ENCODE measurements around the gene ZW10.
"Not testable (repeated sequence)": the region's sequence is repeated elsewhere in the genome, so short reads cannot be mapped to it uniquely, and the experiment has no call there.

The ZW10 gene

GRCh38 chr11:113760241-113760640, 13.3 kb downstream of the ZW10 start:
- DNase-seq = no peak

DNA sequence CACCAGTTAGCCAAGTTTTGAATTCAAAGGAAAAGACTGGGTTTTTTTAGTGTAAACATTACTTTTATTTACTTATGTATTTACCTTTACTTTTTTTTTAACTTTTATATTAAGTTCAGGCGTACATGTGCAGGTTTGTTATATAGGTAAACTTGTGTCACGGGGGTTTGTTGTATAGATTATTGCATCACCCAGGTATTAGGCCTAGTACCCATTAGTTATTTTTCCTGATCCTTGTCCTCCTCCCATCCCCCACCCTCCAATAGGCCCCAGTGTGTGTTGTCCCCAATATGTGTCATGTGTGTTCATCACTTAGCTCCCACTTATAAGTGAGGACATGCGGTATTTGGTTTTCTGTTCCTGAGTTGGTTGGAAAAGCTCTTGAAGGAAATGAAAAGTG, 20.6 kb downstream of the ZW10 start:
- no peak for DNase-seq

DNA sequence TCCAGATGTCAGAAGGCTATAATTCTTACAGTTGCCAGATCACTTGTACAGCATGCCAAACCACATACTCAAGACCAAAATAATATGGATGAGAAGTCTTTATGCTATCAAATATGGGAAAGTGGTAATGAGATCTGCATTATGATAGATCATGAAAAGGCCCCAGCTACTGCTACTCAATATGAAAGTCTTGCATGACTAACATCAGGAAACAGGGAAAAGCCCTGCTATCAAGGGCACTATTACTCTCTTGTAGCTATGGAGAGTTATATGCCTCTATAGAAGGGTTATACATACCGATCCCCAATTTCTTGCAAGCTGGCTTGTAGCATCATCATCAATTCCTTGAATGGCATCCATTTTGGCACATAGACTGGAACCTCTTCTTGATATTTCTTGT, 37.2 kb downstream of the ZW10 start:
- DNase-seq = no peak

GRCh38 chr11:113732092-113732491, 41.4 kb downstream of the ZW10 start:
- no peak for DNase-seq

DNA sequence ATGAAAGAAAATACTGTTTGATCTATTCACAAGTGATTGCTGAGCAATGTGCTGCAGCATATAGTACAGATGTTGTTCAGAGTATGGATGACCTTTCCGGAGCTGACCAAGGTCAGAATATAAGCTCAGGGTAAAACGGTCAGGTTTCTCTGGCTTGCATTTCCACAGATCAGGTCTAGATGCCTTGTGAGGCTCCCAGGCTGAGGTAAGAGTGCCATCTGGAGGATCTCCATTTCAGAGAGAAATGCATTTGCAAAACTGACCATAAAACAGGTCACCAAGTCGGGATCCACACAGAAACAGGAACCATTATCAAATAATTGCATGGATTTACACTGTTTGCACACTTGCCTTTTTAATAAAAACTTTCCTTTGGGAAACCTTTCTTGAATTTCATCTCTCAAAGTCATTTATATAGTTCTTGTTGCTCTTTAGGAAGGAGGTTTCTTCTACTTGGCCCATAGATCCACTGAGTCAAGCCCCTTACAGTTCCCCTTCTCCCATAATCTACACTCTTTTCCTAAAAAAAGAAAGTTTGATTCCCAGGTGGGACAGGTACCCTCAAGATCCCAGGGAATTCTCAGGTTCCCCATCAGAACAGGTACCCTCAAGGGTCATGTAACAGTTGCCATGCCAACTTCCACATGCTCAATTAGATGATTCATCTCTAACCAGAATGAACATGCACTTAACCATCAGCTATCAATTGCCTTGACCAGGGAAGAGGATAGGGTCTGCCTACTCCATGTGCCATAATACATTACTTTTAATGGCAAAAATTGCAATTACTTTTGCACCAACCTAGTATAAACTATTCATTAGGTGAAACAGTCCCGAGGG, 42.4 kb downstream of the ZW10 start:
- DNase-seq = peak; percentile 52

DNA sequence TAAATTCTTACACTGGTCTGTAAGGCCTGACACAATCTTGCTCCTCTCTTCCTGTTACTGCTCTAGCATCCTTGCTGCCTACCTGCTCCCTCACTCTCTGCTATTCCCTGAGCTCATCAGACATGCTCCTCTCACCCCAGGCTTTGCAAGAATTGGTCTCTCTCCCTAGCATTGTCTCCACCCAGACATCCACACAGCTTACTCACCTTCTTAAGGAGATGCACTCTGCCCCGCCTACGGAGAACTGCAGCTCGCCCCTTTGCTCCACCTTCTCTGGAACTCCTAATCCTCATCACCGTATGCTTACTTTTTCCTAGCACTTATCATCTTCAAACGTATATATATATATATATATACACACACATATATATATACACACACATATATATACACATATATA, 44.0 kb downstream of the ZW10 start:
- no peak for DNase-seq

GRCh38 chr11:113728814-113729213, 44.7 kb downstream of the ZW10 start:
- DNase-seq = no peak

DNA sequence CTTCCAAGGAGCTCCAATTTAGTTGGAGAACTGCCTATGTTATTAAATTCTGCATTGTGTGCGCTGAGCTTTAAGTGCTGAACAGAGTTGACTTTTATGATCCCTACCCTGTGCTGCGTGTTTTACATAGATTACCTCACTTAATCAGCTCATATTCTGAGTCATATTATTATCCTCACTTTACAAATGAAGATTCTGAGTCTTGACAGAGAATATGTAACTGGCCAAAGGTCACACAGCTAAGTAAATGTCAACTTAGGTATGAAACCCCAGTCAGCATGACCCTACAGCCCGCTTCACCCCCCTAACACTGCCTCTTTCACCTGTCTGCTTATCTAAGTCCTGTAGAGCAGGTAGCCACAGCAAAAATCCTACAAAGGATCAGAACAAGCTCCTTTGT, 47.6 kb downstream of the ZW10 start:
- no peak for DNase-seq

DNA sequence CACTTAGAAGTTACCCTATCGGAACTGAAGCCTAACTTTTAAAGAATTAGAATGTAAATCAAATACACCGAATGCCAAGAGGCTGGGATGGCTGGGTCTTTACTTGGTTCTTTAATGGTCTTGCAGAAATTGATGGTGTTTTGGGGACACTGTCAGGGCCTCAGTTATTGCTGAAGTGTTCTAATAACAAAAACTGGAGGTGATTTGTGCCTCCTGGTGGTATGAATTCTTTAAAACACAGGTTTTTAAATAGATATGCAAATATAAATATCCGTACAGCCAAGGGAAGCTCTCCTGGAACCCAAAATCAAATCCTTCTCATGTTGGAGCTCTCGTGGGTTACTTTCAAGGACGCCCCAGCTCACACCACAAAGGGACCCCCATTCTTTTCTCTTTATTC, 48.1 kb downstream of the ZW10 start:
- no peak for DNase-seq

DNA sequence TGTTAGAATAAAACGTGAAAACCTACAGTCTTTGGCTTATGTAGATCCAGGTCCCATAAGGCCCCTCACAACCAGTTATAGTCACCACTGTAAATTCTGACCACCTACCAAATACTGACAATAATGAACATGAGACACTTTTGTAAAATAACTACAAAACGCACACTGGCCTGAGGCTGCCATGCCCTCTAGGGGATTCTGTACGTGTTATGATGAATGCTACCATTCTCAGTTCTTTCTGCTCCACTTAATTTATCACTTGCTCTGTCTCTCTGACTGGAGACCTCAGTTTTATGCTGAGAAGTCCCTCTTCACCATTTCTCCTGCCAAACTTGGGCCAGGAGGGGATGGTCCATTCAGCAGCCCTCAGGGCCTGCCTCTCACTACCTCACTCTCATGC, 48.7 kb downstream of the ZW10 start:
- no peak for DNase-seq

DNA sequence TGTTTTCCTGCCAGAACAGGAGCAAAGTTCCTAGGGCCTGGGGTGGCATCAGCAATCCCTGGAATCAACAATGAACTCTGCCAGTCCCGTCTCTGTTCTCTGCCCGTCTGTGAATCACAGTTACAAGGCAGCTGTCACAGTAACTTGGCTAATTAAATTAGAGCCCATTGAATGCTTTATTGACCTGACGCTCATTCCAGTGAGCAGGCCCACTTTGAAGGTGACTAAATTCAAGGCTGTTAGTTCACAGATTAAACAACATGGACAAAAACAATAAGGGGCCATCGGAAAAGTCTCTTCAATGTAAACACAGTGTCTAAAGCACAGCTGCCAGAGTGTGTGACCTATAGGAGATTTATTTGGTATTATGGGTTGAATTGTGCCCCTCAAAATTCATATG, 49.7 kb downstream of the ZW10 start:
- DNase-seq = peak; percentile 44

GRCh38 chr11:113722934-113723333, 50.6 kb downstream of the ZW10 start:
- no peak for DNase-seq

GRCh38 chr11:113722221-113722620, 51.3 kb downstream of the ZW10 start:
- no peak for DNase-seq

DNA sequence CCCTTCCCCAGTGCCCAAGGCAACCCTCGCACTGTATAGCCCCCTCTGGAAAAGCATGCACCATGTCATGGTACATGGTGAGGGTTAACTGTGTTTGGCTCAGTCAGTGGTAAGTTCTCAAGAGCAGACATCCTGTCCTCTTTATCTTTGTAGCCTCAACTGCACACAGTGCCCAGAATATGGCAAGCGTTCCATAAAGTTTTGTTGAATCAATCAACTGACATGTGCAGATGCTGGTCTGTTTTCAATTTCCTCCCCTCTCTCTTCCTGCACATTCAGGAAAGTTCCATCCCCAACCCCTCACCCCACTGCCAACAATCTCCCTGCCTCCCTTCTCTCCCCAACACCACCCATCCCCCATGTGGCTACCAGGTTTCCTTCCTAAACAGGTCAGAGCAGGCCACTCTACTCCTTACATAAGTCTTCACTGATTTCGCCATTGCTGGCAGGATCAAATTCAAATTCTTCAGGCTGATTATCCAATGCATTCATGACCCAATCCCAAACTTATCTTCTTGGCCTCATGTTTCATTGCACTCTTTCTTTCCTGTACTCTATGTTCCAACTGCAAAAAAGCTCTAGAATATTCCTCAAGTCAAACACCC, 51.9 kb downstream of the ZW10 start:
- DNase-seq = no peak

DNA sequence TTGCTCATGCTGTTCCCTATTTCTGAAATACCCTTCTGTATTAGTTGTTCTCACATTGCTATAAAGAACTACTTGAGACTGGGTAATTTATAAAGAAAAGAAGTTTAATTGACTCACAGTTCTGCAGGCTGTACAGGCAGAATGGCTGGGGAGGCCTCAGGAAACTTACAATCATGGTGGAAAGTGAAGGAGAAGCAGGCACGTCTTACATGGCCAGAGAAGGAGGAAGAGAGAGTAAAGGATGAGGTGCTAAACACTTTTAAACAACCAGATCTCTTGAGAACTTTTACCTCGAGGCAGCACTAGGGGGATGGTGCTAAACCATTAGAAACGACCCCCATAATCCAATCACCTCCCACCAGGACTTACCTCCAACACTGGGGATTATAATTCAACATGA, 53.0 kb downstream of the ZW10 start:
- DNase-seq = not testable (repeated sequence)

DNA sequence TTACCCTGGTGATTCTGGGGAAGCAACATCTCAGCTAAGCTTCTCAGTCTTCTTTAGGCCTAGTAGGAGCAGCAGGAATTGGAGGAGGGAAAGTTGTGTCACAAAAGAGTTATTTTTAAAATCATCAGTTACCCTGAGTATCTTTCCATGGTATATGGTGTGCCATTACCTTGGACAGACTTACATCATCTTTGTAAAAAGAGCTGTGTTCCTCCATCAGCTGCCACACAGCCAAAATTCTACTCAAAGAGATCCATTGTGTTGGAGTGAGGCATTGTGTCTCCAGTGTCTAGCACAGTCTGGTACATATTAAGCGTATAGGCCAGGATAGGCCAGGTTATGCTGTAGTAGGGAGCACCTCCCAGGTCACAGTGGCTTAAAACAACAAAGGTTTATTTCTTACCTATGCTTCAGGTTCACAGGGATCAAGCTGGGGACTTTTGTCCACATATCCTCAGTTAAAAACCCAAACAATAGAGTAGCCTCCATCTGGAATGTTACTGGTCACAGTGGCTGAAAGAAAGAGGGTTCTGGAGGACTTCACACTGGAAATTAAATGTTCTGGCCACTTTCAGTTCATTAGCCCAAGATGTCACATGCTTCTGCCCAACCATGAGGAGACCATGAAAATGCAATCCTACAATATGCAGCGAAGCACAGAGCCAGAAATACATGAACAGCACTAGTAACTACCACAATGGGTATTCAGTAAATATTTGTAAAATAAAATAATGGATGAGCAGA, 57.4 kb downstream of the ZW10 start:
- no peak for DNase-seq

DNA sequence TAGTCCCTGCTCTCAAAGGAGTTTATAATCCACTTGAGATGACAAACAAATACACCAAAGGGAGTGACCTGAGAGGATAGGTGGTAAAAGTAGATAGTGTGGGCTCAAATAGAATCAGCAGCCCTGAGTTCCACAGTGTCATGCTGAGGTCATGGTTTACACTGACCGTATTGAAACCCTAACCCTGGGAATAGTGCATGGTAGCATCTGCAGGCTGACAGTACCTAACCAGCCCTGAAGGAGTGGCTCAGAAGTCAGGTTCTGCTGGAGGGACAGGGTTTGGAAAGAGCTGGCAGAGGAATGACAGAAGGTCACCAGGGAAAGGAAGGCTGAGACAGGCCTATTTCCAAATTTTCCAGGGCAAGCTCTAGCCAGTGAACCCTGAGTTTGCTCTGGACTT, 58.2 kb downstream of the ZW10 start:
- no peak for DNase-seq

DNA sequence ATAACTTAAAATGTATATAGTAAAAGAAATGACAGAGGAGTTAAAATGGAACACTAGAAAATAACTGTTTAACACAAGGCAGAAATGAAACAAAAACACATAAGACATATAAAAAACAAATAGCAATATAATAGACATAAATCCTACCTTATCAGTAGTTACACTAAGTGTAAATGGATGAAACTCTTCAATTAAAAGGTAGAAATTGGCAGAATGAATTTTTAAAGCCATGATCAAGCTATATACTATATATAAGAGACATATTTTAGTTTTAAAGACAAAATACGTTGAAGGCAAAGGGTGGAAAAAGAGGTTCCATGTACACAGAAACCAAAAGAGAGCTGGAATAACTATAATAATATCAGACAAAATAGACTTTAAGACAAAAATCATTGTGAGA, 62.5 kb downstream of the ZW10 start:
- DNase-seq = no peak

DNA sequence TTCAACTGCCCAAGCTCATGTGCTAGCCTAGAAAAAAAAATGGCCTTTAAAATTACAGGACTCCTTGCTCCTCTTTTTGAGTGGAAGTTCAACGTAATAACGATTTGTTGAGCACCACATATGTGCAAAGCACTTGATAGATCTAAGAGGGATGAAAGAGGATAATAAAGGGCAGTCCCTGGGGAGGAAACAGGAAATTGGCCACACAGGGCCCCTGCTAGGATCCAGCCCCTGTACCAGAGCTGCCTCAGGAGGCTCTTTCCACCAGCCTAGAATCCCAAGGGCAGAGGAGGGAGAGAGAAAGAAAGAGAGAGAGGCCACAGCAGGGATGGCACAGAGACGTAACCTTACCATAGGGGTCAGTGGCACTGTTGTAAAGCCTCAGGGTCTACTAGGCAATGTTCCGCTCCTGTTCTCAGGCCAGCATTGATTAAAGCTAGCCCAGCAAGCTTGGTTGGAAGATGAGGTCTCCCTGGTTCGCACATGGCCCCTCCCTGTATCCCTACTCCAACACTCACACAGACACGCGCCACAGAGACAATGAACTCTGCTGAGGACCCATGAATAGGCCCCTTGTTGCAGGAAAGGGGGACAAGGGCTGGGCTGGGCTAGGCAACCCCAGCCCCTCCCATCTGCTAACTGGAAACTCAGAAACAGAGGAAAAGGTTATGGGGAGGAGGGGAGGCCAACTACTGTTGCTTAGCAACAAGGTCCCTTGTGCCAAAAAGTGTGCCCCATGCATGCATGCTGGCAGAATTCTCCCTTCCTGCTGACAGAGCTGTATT, 67.4 kb downstream of the ZW10 start, which contains the start of gene TMPRSS5:
TSS of gene TMPRSS5 (minus strand) at position 438 of the 785 bp plus-strand sequence. CDS start at position 354, 84 bp downstream.
- no peak for DNase-seq

DNA sequence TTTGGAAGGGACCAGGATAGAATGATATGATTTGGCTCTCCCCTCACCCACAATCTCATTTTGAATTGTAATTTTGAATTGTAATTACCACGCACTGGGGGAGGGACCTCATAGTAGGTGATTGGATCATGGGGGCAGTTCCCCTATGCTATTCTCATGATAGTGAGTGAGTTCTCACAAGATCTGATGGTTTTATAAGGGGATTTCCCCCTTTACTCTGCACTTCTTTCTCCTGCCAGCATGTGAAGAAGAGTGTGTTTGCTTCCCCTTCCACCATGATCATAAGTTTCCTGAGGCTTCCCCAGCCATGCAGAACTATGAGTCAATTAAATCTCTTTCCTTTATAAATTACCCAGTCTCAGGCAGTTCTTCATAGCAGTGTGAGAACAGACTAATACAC, 69.9 kb downstream of the ZW10 start:
- DNase-seq = not testable (repeated sequence)

DNA sequence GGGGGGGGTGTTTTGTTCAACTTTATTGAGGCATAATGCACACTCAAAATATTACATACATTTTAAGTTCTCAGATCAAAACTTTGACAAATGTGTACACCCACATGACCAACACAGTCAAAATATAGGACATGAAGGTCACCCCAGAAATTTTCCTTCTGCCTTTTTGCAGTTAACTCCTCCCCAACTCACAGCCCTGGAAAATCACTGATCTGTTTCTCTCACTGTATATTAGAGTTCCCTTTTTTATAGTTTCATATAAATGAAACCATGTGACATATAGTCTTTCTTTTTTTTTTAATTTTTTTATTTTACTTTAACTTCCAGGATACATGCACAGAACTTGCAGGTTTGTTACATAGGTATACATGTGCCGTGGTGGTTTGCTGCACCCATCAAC, 72.0 kb downstream of the ZW10 start:
- no peak for DNase-seq

DNA sequence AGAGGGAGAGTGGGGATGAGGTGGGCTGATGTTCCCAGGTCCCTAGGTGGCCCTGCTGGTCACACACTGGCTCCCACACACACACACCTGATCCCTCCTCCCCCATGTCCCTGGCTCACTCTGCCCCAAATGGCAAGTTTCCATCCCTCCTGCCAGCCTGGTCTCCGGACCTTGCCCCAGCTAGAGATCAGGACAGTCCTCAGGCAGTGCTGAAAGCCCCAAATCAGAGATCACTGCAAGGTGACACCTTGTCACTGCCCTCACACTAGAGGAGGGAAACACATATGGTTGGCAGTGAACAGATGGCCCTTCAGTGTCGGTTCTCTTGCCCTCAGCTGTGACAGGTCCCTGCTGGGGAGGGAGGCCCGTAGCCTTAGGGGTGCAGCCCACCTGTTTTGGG, 75.0 kb downstream of the ZW10 start:
- peak; percentile 20 for DNase-seq

GRCh38 chr11:113697756-113698407, 75.6 kb downstream of the ZW10 start:
- no peak for DNase-seq

All from NCI-H2171 (cell line).